ENCODE data around the gene PRUNE2.

Gene PRUNE2

DNA sequence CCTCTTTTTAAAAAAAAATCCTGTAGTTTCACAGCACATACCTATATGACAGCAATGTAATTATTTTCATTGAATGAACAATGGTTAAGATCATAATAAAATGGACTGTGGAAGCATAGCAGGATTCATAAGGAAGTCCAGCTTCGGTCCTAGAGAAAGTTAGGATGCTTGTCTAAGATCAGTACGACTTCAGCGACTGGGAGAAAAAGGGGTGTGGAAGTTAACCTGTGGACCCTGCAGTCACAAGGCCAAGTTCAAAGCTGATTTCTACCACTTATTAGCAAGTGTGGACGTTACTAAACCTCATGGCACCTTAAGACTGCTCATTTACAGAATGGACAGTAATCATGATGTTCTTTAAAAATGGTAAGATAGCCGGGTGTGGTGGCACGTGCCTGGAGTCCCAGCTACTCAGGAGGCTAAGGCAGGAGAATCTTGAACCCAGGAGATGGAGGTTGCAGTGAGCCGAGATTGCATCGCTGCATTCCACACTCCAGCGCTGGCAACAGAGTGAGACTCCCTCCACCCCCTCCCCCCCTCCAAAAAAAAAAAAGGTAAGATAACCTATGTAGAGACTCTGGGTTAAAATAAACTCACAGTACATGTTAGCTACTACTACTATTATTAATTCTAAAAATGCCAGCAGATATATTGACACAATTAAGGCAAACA, 213.3 kb downstream of the PRUNE2 start:
- TF ChIP-seq FOXP2 (optimal IDR thresholded peaks at IDR 0.05; ENCODE audit: control extremely low read depth, extremely low read length, insufficient read depth) (no peak), EZH2 (IDR thresholded peaks at IDR 0.05) (no peak), POLR2AphosphoS5 (IDR thresholded peaks at IDR 0.05; ENCODE audit: borderline replicate concordance, low read depth, low read length) (no peak)
- Histone ChIP-seq H3K36me3 (ENCODE audit: insufficient read depth, low read length) (no peaks in the 10 kb centered on the region), H3K9me3 (ENCODE audit: low read depth, low read length) (no peaks in the 10 kb centered on the region), H3K27ac (no peak overlapping the region), H3K9ac (ENCODE audit: insufficient read length) (no peak overlapping the region), H3K4me3 (no peak overlapping the region)
- DNase-seq (ENCODE audit: low read depth, low spot score): no peak

DNA sequence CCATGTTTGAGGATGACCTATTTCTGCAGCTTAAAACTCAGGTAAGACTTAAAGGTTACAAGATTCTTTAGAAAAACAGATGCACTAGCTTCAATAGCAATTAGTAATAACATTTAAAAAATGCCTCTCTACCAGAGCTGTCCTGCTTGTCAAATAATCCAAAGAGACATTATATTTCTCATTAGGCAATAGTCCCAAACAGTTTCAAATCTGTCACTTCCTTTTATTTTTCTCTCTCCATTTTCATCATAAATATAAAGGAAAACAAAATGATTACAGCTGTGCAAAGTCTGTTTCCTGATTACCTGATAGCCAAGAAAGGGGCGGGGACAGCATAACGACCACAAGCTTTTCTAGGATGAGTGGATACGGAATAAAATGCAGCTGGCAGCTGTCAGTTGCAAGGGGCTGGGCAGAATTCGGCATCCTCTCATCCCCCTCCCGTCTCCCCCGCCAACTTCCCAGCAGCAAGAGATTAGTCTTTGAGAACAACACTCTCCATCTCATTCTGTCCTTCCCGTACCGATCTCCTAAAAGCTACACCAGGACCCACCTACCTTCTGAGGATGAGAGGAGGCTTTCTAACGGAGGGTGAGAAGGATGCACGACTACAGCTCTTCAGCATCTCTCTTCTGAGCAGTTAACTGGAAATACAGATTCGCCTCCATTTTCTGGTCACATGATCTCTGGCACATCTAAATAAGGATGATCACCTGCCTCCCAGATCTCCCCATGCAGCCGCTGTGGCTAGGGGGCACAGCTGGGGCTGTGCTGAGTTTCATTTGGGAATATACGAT, 214.2 kb downstream of the PRUNE2 start:
- Histone ChIP-seq H3K27ac (no peak overlapping the region), H3K9me3 (ENCODE audit: low read depth, low read length) (no peaks in the 10 kb centered on the region), H3K36me3 (ENCODE audit: insufficient read depth, low read length) (no peaks in the 10 kb centered on the region), H3K9ac (ENCODE audit: insufficient read length) (no peak overlapping the region), H3K4me3 (no peak overlapping the region)
- TF ChIP-seq FOXP2 (optimal IDR thresholded peaks at IDR 0.05; ENCODE audit: control extremely low read depth, extremely low read length, insufficient read depth): no peak
- no peak for TF ChIP-seq EZH2 (IDR thresholded peaks at IDR 0.05)
- no peak for TF ChIP-seq POLR2AphosphoS5 (IDR thresholded peaks at IDR 0.05; ENCODE audit: borderline replicate concordance, low read depth, low read length)
- DNase-seq (ENCODE audit: low read depth, low spot score): no peak

DNA sequence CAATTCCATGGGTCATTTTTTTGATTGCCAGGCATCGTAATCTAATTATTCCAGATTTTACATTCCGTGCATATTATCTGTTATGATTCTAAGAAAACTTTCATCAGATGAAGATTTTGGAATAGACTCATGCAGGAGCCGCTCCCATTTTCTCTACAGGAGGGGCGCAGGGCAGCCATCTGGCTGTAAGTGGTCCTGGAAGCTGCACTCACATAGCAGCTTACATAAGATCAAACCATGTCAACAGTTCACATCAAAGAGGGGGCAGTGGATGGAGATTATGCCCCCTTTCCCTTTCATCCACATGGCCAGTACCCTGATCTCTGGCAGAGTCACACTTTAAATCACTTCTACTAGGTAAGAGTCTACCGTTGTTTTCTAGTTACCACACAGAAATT, 214.9 kb downstream of the PRUNE2 start:
- H3K27ac ChIP-seq: no peak overlapping the region
- no peak overlapping the region for H3K4me3 ChIP-seq
- no peak for DNase-seq (ENCODE audit: low read depth, low spot score)
- H3K36me3 ChIP-seq (ENCODE audit: insufficient read depth, low read length): no peaks in the 10 kb centered on the region
- no peak overlapping the region for H3K9ac ChIP-seq (ENCODE audit: insufficient read length)
- no peak for TF ChIP-seq EZH2 (IDR thresholded peaks at IDR 0.05)
- TF ChIP-seq FOXP2 (optimal IDR thresholded peaks at IDR 0.05; ENCODE audit: control extremely low read depth, extremely low read length, insufficient read depth): no peak
- no peak for TF ChIP-seq POLR2AphosphoS5 (IDR thresholded peaks at IDR 0.05; ENCODE audit: borderline replicate concordance, low read depth, low read length)
- no peaks in the 10 kb centered on the region for H3K9me3 ChIP-seq (ENCODE audit: low read depth, low read length)

DNA sequence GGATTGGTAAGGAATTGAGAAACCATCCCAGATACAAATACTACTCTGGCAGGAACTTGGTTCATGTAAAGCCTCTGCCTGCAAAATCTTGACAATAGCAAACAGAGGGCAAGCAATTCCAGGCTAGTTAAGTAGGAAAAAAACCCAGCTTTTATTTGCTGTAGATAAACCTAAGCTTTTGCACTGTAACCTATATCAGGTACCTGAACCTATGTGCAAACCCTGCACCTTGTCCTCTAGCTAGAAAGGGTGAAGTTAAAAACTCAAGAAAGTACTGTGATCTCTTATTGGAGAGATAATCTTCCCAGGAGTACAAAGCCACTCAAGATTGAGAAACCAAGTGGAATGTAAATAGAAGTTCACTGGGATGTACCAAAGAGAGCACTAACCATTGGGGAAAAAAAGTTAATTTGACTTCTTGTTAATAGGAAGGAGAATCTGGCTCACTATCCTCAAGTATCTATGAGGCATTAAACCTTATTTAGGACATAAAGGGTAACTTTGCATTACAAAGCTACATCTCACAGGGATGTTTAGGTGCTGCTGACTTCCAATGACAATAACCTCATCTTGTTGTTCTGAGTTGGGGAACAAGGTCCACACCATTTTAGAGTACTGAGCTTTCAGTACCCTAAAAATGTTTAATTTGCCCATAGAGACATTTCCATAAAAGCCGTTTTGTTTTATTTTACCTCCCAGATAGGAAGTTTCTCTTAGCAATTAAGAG, 215.5 kb downstream of the PRUNE2 start:
- no peak overlapping the region for H3K9ac ChIP-seq (ENCODE audit: insufficient read length)
- TF ChIP-seq FOXP2 (optimal IDR thresholded peaks at IDR 0.05; ENCODE audit: control extremely low read depth, extremely low read length, insufficient read depth) (no peak), POLR2AphosphoS5 (IDR thresholded peaks at IDR 0.05; ENCODE audit: borderline replicate concordance, low read depth, low read length) (no peak), EZH2 (IDR thresholded peaks at IDR 0.05) (no peak)
- no peak overlapping the region for H3K4me3 ChIP-seq

DNA sequence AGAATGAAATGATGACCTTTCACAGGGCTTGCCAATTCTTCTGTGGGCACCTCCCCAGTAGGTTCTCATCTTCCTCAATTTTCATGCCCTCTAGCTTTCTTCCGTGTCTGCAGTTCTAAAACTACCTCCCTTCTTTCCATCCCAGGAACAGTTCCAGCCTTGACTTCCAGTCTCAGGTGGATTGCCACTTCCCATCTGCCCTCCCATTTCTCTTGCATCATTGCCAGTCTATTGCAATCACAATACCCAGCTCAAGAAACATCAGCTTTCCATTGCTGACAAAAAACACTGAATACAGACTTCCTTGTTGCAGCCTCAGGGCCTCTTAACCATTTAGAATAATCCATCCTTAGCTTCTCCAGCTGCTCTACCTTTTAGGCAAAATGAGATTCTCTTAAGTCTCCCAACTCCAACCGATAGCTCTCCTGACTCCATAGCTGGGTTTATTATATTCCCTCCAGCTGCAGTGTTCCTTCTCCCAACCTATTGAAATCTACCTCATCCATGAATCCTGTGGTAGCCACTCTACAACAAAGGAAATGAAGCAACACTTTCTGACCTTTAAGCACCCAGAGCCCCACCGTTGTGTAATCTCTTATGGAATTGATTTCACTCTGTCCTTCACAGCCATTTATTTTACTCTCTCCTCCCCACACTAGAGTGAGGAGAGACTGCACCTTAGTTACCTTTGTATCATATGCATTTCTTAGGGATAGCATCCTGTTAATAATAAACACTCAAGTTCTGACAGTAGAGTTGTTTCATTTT, 217.3 kb downstream of the PRUNE2 start:
- H3K9me3 ChIP-seq (ENCODE audit: low read depth, low read length): no peaks in the 10 kb centered on the region
- no peak for DNase-seq (ENCODE audit: low read depth, low spot score)
- H3K9ac ChIP-seq (ENCODE audit: insufficient read length): no peak overlapping the region
- H3K27ac ChIP-seq: no peak overlapping the region
- TF ChIP-seq EZH2 (IDR thresholded peaks at IDR 0.05): no peak
- no peak for TF ChIP-seq POLR2AphosphoS5 (IDR thresholded peaks at IDR 0.05; ENCODE audit: borderline replicate concordance, low read depth, low read length)
- no peak for TF ChIP-seq FOXP2 (optimal IDR thresholded peaks at IDR 0.05; ENCODE audit: control extremely low read depth, extremely low read length, insufficient read depth)
- no peaks in the 10 kb centered on the region for H3K36me3 ChIP-seq (ENCODE audit: insufficient read depth, low read length)
- H3K4me3 ChIP-seq: no peak overlapping the region

More for the DNA sequence above, 215.5 kb downstream of the PRUNE2 start:
- no peaks in the 10 kb centered on the region for H3K9me3 ChIP-seq (ENCODE audit: low read depth, low read length)
- DNase-seq (ENCODE audit: low read depth, low spot score): no peak
- H3K27ac ChIP-seq: no peak overlapping the region
- no peaks in the 10 kb centered on the region for H3K36me3 ChIP-seq (ENCODE audit: insufficient read depth, low read length)

DNA sequence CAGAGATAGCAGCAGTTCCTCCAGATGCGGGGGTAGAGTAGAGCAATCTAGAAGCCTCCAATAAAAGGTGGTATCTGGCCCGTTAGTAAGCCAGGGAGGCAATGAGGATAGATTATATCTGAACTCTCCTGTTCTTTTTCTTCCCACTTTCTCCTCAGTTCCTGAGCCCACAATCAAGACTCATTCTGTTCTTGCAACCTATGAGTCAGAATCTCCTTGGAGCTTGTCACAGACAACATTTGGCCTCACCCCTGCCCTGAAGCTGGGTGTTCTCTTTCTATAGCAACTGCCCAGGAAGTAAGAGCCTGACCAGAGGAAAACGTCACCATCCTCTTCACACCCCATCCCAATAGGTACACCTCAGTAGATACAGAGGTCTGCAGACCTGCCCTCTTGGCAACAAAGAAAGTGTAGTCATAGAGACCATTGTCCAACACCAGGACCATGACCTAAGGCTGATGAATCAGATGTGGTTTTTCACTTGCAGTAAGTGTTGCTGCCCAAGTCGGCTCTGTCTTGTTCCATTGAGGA, 218.0 kb downstream of the PRUNE2 start:
- Histone ChIP-seq H3K36me3 (ENCODE audit: insufficient read depth, low read length) (no peaks in the 10 kb centered on the region), H3K27ac (no peak overlapping the region), H3K9ac (ENCODE audit: insufficient read length) (no peak overlapping the region), H3K9me3 (ENCODE audit: low read depth, low read length) (no peaks in the 10 kb centered on the region), H3K4me3 (no peak overlapping the region)
- TF ChIP-seq EZH2 (IDR thresholded peaks at IDR 0.05): no peak
- TF ChIP-seq FOXP2 (optimal IDR thresholded peaks at IDR 0.05; ENCODE audit: control extremely low read depth, extremely low read length, insufficient read depth): no peak
- no peak for TF ChIP-seq POLR2AphosphoS5 (IDR thresholded peaks at IDR 0.05; ENCODE audit: borderline replicate concordance, low read depth, low read length)
- no peak for DNase-seq (ENCODE audit: low read depth, low spot score)

DNA sequence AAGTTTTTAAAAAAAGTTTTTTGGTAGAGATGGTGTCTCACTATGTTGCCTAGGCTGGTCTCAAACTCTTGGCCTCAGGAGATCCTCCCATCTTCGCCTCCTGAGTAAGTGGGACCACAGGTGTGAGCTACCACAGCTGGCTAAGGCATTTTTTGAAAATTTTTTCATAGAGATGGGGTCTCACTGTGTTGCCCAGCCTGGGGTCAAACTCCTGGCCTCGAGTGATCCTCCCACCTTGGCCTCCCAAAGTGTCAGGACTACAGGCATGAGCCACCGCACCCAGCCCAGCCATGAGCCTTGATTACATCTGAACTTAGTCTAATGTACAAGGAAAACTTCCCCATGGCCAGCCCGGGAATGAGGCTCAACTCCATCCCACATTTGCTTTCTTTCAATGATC, 219.2 kb downstream of the PRUNE2 start:
- H3K9ac ChIP-seq (ENCODE audit: insufficient read length): no peak overlapping the region
- H3K4me3 ChIP-seq: no peak overlapping the region
- H3K9me3 ChIP-seq (ENCODE audit: low read depth, low read length): no peaks in the 10 kb centered on the region
- no peak for DNase-seq (ENCODE audit: low read depth, low spot score)
- no peak for TF ChIP-seq FOXP2 (optimal IDR thresholded peaks at IDR 0.05; ENCODE audit: control extremely low read depth, extremely low read length, insufficient read depth)
- TF ChIP-seq POLR2AphosphoS5 (IDR thresholded peaks at IDR 0.05; ENCODE audit: borderline replicate concordance, low read depth, low read length): no peak
- no peak for TF ChIP-seq EZH2 (IDR thresholded peaks at IDR 0.05)
- no peaks in the 10 kb centered on the region for H3K36me3 ChIP-seq (ENCODE audit: insufficient read depth, low read length)
- H3K27ac ChIP-seq: no peak overlapping the region
